H54 (cell line): ENCODE data around the gene SFXN5.
"Not testable (repeated sequence)": the region's sequence is repeated elsewhere in the genome, so short reads cannot be mapped to it uniquely, and the experiment has no call there.

Experiments
- DNase-seq: peaks from one replicate; pipeline ENCODE4 v3.0.0; 2011; ENCODE audit warnings: low spot score, mixed read lengths; ENCODE audit not compliant: insufficient read length
- FAIRE-seq: peaks from 3 replicates; lab custom pipeline; 2011; peaks lifted over from hg19 to GRCh38; lab: Jason Lieb, UNC
- POLR2A ChIP-seq: IDR thresholded peaks from 2 replicates; pipeline ENCODE4 v1.6.1; 2011; ENCODE audit warnings: low read depth, mild to moderate bottlenecking, low read length

SFXN5 gene

DNA sequence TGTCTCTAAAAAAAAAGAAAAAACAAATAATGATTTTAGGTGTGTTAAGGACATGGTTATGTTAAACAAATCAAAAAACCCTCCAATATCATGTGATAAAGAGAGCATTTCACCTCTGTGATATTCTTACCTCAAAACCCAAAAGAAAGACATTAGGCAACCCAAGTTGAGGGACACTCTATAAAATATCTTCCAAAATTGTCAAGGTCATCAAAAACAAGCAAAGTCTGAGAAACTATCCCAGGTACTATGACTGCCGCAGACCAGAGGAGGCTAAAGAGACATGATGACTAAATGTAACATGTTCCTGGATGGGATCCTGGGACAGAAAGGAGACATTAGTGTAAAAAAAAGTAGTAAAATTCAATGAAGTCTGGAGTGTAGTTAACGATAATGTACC, 4.5 kb downstream of the SFXN5 start:
- FAIRE-seq (no peak), DNase-seq (no peak)
- no peak for TF ChIP-seq POLR2A

DNA sequence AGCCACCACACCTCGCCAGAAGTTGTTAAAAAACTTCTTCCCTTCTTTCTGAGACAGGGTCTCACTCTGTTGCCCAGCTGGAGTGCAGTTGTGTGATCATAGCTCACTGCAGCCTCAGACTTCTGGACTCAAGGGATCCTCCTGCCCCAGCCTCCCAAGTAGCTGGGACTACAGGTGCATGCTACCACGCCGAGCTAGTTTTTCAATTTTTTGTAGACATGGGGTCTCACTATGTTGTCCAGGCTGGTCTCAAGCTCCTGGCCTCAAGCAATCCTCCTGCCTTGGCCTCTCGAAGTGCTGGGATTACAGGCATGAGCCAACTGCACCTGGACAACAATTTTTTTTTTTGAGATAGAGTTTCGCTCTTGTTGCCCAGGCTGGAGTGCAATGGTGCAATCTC, 6.4 kb downstream of the SFXN5 start:
- FAIRE-seq, DNase-seq: not testable (repeated sequence)

DNA sequence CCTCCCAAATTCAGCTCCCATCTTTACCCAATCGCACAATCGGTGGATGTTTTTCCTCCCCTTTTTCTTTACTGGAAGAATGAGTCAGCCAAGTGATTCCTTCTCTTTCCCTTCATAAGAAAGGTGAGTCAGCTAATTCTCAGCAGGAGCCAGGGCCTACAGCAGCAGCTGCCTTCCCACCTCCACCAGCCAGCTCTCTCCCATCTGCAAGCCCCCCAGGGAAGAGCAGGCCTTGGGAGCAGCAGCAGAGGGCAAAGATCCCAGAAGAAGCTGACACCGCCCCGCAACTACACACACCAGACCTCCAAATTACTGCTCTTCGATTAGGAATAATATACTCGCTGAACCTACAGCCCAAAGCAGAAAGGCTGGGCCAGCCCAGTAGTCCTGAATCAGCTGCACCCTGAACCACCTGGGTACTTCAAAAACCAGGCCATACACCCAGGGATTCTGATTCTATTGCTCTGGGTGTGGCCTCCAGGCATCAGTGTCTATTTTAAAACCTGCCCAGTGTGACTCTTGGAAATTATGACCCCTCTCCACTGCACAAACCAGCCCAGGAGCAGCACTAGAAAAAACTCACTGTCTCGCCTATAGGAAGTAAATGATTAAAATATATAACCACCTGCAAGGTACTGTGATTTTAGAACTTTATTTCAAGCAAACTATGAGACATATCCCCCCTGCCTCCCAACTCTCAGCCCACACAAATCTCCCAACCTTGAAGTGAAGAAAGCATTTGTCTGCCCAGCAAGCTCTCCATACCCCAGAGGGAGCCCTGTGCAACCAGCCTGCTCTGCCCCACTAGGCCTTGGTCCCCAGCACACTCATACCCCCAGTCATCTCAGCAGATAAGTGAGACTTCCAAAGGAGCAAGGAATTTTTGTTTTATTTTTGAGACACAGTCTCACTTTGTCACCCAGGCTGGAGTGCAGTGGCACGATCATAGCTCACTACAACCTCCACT, 7.3 kb downstream of the SFXN5 start:
- FAIRE-seq (peak; percentile 79), DNase-seq (peak; percentile 74)
- no peak for TF ChIP-seq POLR2A

DNA sequence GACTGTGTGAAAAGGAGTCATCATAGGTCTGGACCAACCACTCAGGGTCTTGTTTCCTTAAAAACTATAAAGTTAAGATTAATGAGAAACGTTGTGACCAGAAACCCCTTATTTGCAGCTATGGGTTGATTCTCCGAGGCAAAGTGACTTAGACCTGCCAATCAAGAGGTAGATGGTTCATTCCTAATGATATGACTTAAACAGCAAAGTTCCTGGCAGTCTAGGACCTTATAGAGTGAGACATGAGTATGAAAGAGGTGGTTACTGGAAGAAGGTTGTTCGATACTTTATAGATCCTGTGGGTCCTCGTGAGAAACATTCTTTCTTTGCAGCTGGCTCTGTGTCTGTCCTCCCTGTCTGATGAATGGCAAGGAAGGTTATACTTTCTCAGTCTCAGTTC, 8.0 kb downstream of the SFXN5 start:
- DNase-seq (no peak), FAIRE-seq (no peak)
- TF ChIP-seq POLR2A, result no peak

DNA sequence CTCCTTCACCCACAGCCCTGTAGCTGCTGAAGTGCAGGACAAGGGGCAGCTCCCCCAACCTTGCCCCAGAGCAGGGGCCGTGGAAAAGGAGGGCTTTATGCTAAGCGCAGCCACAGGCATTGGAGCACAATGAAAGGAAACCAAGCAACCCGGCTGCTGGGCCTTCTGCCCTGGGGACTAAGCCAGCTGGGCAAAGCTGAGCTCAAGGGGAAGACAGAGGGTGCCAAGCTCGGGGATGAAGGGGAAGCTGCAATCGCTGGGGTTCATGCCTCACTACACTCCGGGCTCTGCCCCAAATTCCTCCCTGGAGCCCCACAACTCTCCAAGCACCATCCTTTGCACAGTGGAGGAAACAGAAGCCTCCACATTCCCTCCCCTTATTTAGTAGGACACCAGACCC, 12.4 kb downstream of the SFXN5 start:
- DNase-seq, result no peak
- no peak for FAIRE-seq
- no peak for TF ChIP-seq POLR2A

DNA sequence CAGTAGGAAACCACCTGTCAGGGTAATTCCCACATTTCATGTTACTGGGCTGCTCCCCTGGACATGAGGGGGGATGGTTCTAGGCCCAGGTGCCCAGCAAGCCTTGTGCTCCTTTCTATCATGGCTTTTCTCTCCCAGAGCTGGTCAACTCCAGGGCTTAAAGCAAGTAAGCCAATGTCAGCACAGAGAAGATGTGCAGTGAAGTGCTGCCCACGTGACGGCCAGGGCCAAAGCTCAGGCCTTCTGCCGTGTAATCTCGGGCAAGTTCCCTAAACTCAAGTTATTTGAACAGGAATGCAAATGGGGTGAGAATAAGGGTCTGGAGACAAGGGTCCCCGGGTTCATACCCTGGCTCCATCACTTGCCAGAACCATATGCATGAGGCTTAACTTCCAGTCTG, 16.5 kb downstream of the SFXN5 start:
- DNase-seq (no peak), FAIRE-seq (no peak)
- no peak for TF ChIP-seq POLR2A

DNA sequence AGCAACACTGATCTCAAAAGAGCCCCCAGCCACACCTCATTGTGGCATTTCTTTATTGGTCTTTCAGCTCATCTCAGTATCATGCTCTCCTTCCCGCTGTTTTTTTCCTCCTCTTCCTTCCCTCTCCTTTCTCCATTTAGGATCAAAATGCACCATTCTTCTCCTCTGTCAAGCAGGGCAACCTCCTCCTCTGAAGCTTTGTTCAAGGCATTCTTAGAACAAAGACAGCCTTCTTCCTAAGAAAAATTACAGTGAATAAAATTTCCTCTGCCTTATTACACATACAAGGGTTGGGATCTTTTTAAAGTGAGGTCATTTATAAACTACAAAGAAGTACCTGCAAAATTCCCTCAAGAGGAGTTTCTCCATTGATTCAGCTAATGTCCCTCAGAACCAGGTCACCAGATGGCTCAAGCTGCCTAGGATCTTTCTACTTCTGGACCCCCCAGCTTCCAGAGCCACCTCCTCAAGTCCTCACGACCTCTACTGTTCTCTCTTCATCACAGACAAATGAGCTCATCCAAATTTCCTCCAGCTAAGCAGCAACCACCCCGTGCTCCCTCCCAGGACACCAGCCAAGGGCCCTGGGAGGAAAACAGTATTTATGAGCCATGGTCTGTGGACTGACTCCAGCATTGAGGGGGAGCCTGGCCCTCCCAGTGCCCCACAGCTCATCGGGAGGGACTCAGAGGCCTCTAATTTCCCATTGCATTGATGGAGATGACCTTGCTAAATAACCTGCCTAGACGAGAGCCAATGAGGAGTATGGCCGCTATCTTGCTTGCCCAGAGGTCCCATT, 18.0 kb downstream of the SFXN5 start:
- no peak for DNase-seq
- no peak for FAIRE-seq
- TF ChIP-seq POLR2A, result no peak

DNA sequence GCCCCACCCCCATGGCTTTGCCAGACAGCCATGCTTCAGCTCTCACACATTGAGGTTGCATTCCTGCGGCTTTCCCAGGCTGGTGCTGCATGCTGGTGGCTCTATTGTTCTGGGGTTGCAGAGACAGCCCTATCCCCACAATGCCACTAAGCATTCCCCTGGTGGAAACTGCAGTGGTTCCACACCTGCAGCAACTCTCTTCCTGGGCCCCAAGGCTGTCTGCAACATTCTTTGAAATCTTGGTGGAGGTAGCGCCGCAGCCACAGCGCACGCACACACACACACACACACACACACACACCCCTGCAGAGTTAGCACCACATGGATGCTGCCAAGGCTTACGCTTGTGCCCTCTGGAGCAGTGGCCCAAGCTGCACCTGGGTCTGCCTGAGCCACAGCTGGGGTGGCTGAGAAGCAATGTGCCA, 21.4 kb downstream of the SFXN5 start:
- FAIRE-seq, result no peak

DNA sequence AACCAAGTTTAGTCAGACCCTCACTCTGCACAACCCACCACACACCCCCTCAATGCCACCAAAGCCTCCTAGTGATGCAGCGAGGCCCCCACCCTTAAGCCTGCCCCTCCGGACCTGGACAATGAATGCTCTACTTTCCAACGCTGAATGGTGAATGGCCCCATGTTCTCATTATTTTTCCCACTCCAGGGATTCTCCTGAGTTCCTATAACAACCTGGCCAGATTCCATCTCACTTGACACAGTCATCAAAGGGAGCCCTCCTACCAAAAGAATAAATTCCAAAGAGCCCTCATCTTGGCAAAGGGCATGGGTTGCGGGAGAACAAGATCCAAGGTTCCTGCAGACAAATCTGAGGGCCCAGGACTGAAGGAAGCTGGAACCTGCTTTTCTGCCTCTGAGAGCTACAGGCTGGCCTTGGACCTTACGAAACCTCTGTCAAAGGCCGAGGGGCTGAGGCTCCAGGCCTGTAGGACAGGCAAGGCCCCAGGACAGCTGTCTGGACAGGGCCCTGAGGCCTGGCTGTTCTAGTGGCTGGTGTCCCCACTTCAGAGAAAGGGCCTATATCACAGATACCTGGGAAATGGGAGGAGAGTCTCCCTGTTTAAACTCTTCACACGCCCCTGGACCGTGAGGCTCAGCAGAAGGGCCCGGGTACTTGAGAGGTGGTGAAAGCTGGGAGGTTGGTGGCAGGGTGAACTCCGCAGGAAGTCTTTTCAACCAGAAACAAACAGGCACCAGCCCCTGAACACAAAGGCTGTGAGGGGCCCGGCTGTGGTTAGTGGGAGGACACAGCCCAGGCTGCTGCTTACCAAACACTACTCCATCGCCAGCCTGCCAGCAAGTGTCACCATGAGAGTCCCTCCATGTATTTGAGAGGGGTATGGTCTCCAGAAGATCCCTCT, 27.3 kb downstream of the SFXN5 start:
- no peak for TF ChIP-seq POLR2A
- FAIRE-seq (no peak), DNase-seq (no peak)

More for the DNA sequence above, 21.4 kb downstream of the SFXN5 start:
- DNase-seq, result no peak
- TF ChIP-seq POLR2A, result no peak

DNA sequence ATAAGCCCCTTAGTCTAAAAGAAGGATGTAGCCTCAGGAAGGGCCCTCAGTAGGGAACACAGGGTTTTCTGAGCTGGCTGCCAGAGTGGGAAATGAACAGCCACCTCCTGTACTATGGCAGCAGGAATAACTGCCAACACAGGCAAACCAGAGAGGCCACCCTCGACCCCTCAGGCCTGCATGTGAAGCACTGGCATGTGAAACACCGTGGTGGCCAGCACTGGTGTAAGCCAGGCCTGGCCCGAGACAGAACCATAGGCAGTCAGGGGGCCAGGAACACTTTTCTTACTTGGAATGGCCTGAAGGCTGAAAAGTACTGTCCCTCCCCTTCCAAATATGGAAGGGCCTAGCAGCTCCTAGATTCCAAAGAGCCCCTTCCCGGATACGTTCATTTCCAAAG, 28.2 kb downstream of the SFXN5 start:
- FAIRE-seq (no peak), DNase-seq (no peak)
- TF ChIP-seq POLR2A, result no peak

DNA sequence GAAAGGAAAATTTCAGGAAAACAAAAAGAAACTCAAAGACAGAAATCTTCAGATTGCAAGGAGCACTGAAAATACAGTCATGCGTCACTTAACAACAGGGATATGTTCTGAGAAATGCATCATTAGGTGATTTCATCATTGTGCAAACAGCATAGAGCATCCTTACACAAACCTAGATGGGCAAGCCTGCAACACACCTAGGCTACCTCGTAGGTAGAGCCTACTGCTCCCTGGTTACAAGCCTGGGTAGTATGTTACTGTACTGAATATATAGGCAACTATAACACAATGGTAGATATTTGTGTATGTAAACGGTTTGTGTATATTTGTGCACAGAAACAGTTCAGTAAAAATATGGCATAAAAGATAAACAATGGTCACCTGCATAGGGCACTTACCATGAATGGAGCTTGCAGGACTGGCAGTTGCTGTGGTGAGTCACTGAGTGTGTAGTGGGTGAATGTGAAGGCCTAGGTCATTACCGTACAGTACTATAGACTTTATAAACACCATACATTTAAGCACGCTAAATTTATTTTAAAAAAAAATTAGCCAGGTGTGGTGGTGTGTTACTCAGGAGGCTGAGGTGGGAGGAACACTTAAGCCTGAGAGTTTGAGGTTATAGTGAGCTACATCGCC, 33.4 kb downstream of the SFXN5 start:
- DNase-seq (no peak), FAIRE-seq (no peak)
- TF ChIP-seq POLR2A, result no peak

DNA sequence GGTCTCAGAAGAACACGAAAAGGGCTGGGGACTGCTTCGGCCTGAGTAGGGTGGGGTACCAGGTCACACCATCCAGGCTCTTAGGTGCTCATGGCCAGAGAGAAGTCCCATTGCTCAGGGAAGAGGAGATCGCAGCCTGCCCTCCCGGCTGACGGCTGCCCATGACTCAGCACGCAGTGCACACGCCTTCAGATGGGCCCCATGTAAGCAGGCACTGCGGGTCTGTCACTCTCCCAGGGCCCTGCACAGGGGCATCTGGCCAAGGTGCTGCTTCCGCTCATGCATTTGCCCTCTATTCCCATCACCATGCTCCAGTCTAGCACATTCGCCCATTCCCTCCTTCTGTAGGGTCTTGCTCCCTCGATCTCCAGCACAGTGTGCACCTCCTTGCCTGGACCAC, 34.7 kb downstream of the SFXN5 start:
- FAIRE-seq, result no peak
- TF ChIP-seq POLR2A, result no peak
- DNase-seq, result no peak
